Measurements from ENCODE around the gene PRKCQ. TPM values are rescaled to one million over a fixed set of nuclear protein-coding genes. Genes with fewer than 3 reads are reported as not detected.
A peak's percentile ranks its signal among the peaks of the same experiment; 100 is the strongest.

Gene PRKCQ
- total RNA-seq, 2 experiments from 2014 or later: 62.6 to 69.5 TPM

DNA sequence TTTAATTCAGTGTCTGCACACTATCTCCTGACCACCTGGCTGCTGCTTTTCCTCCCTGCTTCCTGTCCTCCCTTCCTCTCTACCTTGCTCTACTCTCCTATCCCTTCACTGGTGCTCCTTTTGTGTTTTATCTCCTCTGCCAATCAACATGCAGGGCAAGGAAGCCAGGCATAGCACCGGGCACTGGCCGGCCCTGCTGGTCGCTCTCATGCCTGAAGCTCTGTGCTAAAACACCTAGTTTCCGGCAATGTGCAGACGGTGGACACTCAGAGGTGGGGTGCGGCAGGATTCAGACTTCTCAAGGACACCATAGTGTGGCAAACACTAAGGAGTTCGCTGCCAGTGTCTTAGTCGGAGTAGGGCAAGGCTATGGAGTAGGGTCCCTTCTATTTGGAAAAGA, 177.1 kb downstream of the PRKCQ start:
- H3K9me3 Mint-ChIP-seq: no peaks in the 10 kb centered on the region
- ChIA-PET POLR2A (no interaction called here), CTCF (interaction anchor here (0.6 to 3.6 kb wide), 15 partner anchors 11 to 1173 kb away, joined by 3 to 73 read pairs (median 4); partner anchors contain the start of gene PFKFB3)
- no peak for DNase-seq
- no peak overlapping the region for H3K4me3 Mint-ChIP-seq
- H3K27me3 Mint-ChIP-seq: peaks cover 8% of the 10 kb centered on the region
- peaks cover 1% of the 10 kb centered on the region for H3K36me3 Mint-ChIP-seq (ENCODE audit: low read depth)
- H3K27ac Mint-ChIP-seq: no peak overlapping the region
- peaks cover 56% of the 10 kb centered on the region for H3K4me1 Mint-ChIP-seq

DNA sequence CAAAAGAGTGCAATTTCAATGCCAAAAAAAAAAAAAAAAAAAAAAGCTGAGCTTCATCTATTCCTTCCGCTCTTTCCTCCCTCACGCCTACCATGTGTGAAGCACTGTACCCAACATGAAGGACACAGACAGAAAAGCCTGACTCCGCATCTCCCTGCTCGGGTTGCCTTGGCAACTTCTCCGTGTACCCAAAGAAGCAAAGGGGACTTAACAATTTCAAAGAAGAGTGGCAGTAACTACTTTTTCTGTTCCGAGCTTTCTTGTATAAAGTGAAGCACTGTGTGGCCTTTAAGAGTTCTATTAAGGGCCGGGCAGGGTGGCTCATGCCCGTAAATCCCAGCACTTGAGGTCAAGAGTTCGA, 177.7 kb downstream of the PRKCQ start:
- Mint-ChIP-seq H3K4me1 (peaks cover 53% of the 10 kb centered on the region), H3K4me3 (no peak overlapping the region), H3K36me3 (ENCODE audit: low read depth) (peaks cover 2% of the 10 kb centered on the region), H3K27ac (no peak overlapping the region), H3K9me3 (no peaks in the 10 kb centered on the region), H3K27me3 (peaks cover 8% of the 10 kb centered on the region)
- ChIA-PET POLR2A (interaction anchor here (0.6 to 1.3 kb wide), 2 partner anchors 127 to 200 kb away, joined by 4 to 9 read pairs; partner anchors contain the start of gene PFKFB3), CTCF (interaction anchor here (0.6 to 3.6 kb wide), 58 partner anchors 8 to 517 kb away, joined by 3 to 73 read pairs (median 4); partner anchors contain the start of gene PFKFB3)
- DNase-seq: no peak

DNA sequence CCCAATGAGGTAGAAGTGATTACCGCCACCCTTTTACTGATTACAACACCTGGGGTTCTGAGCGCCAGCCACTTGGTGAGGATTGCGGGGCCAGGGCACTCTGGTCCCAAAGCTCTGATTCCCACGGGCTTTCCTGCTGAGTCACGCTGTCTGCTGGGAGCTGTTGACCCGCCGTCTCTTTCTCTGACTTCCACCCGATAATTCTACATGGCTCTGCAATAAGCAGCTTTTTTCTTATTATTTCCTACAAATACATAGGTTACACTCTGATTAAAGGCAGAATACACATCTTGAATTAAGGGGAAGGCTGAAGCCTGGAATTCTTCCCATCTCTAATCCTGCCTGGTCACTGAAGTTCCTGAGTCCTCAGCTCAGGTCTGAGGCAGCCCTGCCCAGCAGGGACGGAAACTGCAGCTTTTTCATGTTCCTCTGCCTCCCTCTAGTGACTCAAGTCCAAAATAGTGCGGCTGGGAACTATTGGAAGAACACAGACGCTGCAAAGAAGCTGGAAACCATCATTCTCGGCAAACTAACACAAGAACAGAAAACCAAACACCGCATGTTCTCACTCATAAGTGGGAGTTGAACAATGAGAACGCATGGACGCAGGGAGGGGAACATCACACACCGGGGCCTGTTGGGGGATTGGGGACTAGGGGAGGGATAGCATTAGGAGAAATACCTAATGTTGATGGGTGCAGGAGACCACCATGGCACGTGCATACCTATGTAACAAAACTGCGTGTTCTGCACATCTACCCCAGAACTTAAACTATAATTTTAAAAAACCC, 178.3 kb downstream of the PRKCQ start:
- POLR2A ChIA-PET: interaction anchor here (0.6 to 1.3 kb wide), 2 partner anchors 127 to 199 kb away, joined by 4 to 9 read pairs; partner anchors contain the start of gene PFKFB3
- H3K36me3 Mint-ChIP-seq (ENCODE audit: low read depth): peaks cover 2% of the 10 kb centered on the region
- CTCF ChIA-PET: interaction anchor here (0.6 to 3.6 kb wide), 66 partner anchors 8 to 772 kb away, joined by 3 to 73 read pairs (median 4); partner anchors contain the start of gene PFKFB3
- H3K9me3 Mint-ChIP-seq: no peaks in the 10 kb centered on the region
- H3K27ac Mint-ChIP-seq: peak overlapping the region; percentile 3
- peaks cover 47% of the 10 kb centered on the region for H3K4me1 Mint-ChIP-seq
- DNase-seq: peak; percentile 75
- H3K27me3 Mint-ChIP-seq: peaks cover 8% of the 10 kb centered on the region
- H3K4me3 Mint-ChIP-seq: peak overlapping the region; percentile 2

DNA sequence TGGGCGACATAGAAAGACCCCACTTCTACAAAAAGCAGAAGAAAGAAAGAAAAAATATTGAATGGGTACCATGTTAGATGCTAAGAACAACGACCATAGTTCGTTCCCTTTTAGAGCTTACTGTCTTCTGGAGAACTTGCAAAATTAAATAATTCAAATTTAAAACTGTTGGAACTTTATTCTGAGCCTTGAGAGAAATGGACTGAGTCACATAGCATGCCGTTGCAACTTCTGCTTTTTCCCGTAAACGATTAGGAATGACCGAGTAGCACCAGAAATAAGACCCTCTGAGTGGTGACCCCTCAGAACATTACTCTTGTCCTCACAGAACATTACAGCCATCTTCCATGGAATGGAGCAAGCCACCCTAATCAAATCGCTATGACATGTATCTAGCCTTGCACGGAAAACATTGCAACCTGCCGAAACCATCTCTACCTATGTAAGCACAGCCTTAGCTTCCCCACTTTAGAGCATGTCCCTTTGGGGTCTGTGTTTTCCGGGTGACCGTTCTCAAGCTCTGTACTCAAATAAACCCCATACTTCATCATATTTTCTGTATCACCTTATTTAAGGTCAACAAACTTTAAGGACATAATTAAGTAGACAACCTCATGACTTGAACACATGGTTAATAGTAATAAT, 179.1 kb downstream of the PRKCQ start:
- no peaks in the 10 kb centered on the region for H3K9me3 Mint-ChIP-seq
- POLR2A ChIA-PET: interaction anchor here (1.3 kb wide), 1 partner anchor 198 kb away, joined by 4 read pairs; the partner anchor contains the start of gene PFKFB3
- no peak overlapping the region for H3K27ac Mint-ChIP-seq
- H3K4me1 Mint-ChIP-seq: peaks cover 40% of the 10 kb centered on the region
- CTCF ChIA-PET: interaction anchor here (0.6 to 3.6 kb wide), 51 partner anchors 9 to 772 kb away, joined by 3 to 73 read pairs (median 4); partner anchors contain the start of gene PFKFB3
- no peak overlapping the region for H3K4me3 Mint-ChIP-seq
- DNase-seq: no peak
- H3K36me3 Mint-ChIP-seq (ENCODE audit: low read depth): peaks cover 2% of the 10 kb centered on the region
- H3K27me3 Mint-ChIP-seq: peaks cover 8% of the 10 kb centered on the region

- H3K27me3 Mint-ChIP-seq: peaks cover 8% of the 10 kb centered on the region
- H3K4me1 Mint-ChIP-seq: peaks cover 40% of the 10 kb centered on the region
- H3K36me3 Mint-ChIP-seq (ENCODE audit: low read depth): peaks cover 2% of the 10 kb centered on the region
- ChIA-PET CTCF (interaction anchor here (1.0 to 3.6 kb wide), 6 partner anchors 10 to 282 kb away, joined by 3 to 73 read pairs (median 4); partner anchors contain the start of gene PFKFB3), POLR2A (no interaction called here)
- H3K27ac Mint-ChIP-seq: no peak overlapping the region
- no peak for DNase-seq
- no peak overlapping the region for H3K4me3 Mint-ChIP-seq
- H3K9me3 Mint-ChIP-seq: no peaks in the 10 kb centered on the region
Measured at GRCh38 chr10:6400331-6400730, 179.7 kb downstream of the PRKCQ start.

- no peaks in the 10 kb centered on the region for H3K9me3 Mint-ChIP-seq
- H3K27me3 Mint-ChIP-seq: peaks cover 6% of the 10 kb centered on the region
- CTCF ChIA-PET: interaction anchor here (1.0 to 3.6 kb wide), 5 partner anchors 10 to 282 kb away, joined by 3 to 73 read pairs (median 3); partner anchors contain the start of gene PFKFB3
- peak overlapping the region; percentile 23 for H3K27ac Mint-ChIP-seq
- peaks cover 2% of the 10 kb centered on the region for H3K36me3 Mint-ChIP-seq (ENCODE audit: low read depth)
- no peak overlapping the region for H3K4me3 Mint-ChIP-seq
- POLR2A ChIA-PET: no interaction called here
- peaks cover 40% of the 10 kb centered on the region for H3K4me1 Mint-ChIP-seq
- DNase-seq: no peak
Measured at GRCh38 chr10:6399879-6400278, 180.2 kb downstream of the PRKCQ start.

DNA sequence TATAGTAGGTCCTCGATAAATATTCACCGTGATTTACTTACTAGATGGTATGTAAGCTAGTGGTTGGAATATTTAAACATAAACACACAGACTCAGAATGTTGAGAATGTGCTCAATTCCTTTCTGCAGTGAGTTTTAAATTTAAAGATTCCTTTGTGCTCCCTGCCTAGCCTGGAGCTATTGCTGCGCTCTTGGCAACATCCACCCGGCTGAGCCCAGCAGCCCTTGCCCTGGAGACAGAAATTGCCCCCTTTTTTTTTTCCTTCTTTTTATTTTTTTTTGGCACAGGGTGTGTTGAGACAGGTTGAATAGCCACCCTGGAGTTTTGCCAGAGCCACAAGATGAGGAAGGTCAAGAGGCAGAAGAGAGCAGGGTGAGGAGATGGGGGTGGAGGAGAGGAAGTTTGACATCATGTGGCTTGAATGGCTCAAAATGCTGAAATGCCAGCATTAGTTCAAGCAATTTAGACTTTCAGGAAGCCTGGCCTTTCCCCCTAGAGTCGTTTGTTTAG, 180.8 kb downstream of the PRKCQ start:
- H3K27ac Mint-ChIP-seq: peak overlapping the region; percentile 23
- H3K27me3 Mint-ChIP-seq: peaks cover 2% of the 10 kb centered on the region
- peaks cover 38% of the 10 kb centered on the region for H3K4me1 Mint-ChIP-seq
- CTCF ChIA-PET: interaction anchor here (0.6 to 5.6 kb wide), 6 partner anchors 11 to 309 kb away, joined by 3 to 33 read pairs (median 4); partner anchors contain the start of gene PFKFB3
- no peak overlapping the region for H3K4me3 Mint-ChIP-seq
- DNase-seq: no peak
- H3K36me3 Mint-ChIP-seq (ENCODE audit: low read depth): peaks cover 2% of the 10 kb centered on the region
- H3K9me3 Mint-ChIP-seq: no peaks in the 10 kb centered on the region
- POLR2A ChIA-PET: no interaction called here

DNA sequence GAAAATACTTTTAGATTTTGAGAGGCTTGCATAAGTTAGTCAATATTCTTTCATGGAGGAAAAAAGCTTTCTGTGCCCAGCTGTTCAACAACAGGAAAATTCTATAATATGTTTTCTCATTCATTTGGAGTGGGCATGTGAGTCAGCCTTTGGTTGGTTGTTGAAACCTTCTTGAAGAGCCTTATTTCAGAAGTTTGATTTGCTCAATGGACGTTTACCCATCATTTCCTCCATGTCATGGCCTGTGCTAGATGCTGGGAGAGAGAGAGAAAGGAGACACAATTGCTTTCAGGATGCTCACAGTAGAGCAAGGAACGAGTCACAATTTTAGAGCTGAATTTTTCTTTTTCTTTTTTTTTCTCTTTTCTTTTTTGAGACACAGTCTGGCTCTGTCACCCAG, 181.7 kb downstream of the PRKCQ start:
- Mint-ChIP-seq H3K4me1 (peaks cover 38% of the 10 kb centered on the region), H3K36me3 (ENCODE audit: low read depth) (peaks cover 6% of the 10 kb centered on the region), H3K9me3 (no peaks in the 10 kb centered on the region), H3K27me3 (peaks cover 2% of the 10 kb centered on the region), H3K27ac (no peak overlapping the region), H3K4me3 (no peak overlapping the region)
- no peak for DNase-seq
- POLR2A ChIA-PET: no interaction called here
- CTCF ChIA-PET: interaction anchor here (0.6 to 5.6 kb wide), 4 partner anchors 11 to 197 kb away, joined by 3 to 33 read pairs (median 4); partner anchors contain the start of gene PFKFB3

- DNase-seq: no peak
- no peaks in the 10 kb centered on the region for H3K27me3 Mint-ChIP-seq
- no peak overlapping the region for H3K27ac Mint-ChIP-seq
- peaks cover 3% of the 10 kb centered on the region for H3K9me3 Mint-ChIP-seq
- POLR2A ChIA-PET: no interaction called here
- H3K4me3 Mint-ChIP-seq: no peak overlapping the region
- CTCF ChIA-PET: interaction anchor here (0.5 to 5.6 kb wide), 4 partner anchors 35 to 310 kb away, joined by 3 to 33 read pairs (median 3); partner anchors contain the start of gene PFKFB3
- peaks cover 30% of the 10 kb centered on the region for H3K4me1 Mint-ChIP-seq
- peaks cover 10% of the 10 kb centered on the region for H3K36me3 Mint-ChIP-seq (ENCODE audit: low read depth)
Measured at GRCh38 chr10:6396652-6397051, 183.4 kb downstream of the PRKCQ start.

GRCh38 chr10:6396226-6396625, 183.8 kb downstream of the PRKCQ start:
- no peak overlapping the region for H3K4me3 Mint-ChIP-seq
- no peak overlapping the region for H3K27ac Mint-ChIP-seq
- POLR2A ChIA-PET: no interaction called here
- no peak for DNase-seq
- H3K27me3 Mint-ChIP-seq: no peaks in the 10 kb centered on the region
- H3K36me3 Mint-ChIP-seq (ENCODE audit: low read depth): peaks cover 15% of the 10 kb centered on the region
- peaks cover 25% of the 10 kb centered on the region for H3K4me1 Mint-ChIP-seq
- CTCF ChIA-PET: interaction anchor here (0.5 to 5.6 kb wide), 3 partner anchors 34 to 207 kb away, joined by 3 to 33 read pairs (median 3); partner anchors contain the start of gene PFKFB3
- H3K9me3 Mint-ChIP-seq: peaks cover 7% of the 10 kb centered on the region

- DNase-seq: no peak
- Mint-ChIP-seq H3K27ac (no peak overlapping the region), H3K9me3 (peaks cover 13% of the 10 kb centered on the region), H3K27me3 (no peaks in the 10 kb centered on the region), H3K36me3 (ENCODE audit: low read depth) (peaks cover 21% of the 10 kb centered on the region), H3K4me3 (no peak overlapping the region), H3K4me1 (peaks cover 19% of the 10 kb centered on the region)
- POLR2A ChIA-PET: no interaction called here
- CTCF ChIA-PET: interaction anchor here (0.7 to 5.6 kb wide), 3 partner anchors 34 to 194 kb away, joined by 3 to 33 read pairs (median 4); partner anchors contain the start of gene PFKFB3
Measured at GRCh38 chr10:6395606-6396005, 184.5 kb downstream of the PRKCQ start.

- H3K9me3 Mint-ChIP-seq: peaks cover 26% of the 10 kb centered on the region
- H3K4me3 Mint-ChIP-seq: no peak overlapping the region
- DNase-seq: no peak
- ChIA-PET CTCF (interaction anchor here (1.5 to 5.6 kb wide), 2 partner anchors 12 to 192 kb away, joined by 5 to 33 read pairs; partner anchors contain the start of gene PFKFB3), POLR2A (no interaction called here)
- H3K36me3 Mint-ChIP-seq (ENCODE audit: low read depth): peaks cover 33% of the 10 kb centered on the region
- H3K27me3 Mint-ChIP-seq: no peaks in the 10 kb centered on the region
- peaks cover 4% of the 10 kb centered on the region for H3K4me1 Mint-ChIP-seq
- no peak overlapping the region for H3K27ac Mint-ChIP-seq
Measured at GRCh38 chr10:6394084-6394483, 186.0 kb downstream of the PRKCQ start.

All from activated CD4-positive, alpha-beta T cell treated with anti-CD3 and anti-CD28 coated beads, Interleukin-2, amount 10 ng/mL, durations not matched to agents 7 days and 5 days (primary cell).